Measurements from ENCODE around the gene NACC2. TPM values are rescaled to one million over a fixed set of nuclear protein-coding genes. Genes with fewer than 3 reads are reported as not detected.
"Not testable (repeated sequence)": the region's sequence is repeated elsewhere in the genome, so short reads cannot be mapped to it uniquely, and the experiment has no call there.

Gene NACC2
- total and polyA plus RNA-seq, 2 donors (not counting 3 experiments of a cell fraction or from before 2014, with no cell fraction given), result 15.8 to 27.1 TPM

DNA sequence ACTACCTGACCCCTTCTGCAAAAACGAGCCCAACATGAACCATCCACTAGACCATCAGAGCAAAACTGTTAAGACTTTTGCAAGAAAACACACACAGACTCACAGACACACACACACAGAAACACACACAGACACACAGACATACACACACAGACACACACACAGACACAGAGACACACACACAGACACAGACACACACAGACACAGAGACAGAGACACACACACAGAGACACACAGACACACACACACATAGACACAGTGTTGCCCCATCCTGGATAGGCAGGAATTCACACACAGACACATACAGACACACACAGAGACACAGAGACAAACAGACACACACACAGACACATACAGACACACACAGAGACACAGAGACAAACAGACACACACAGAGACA lies 52.5 kb downstream of the NACC2 start:
- TF ChIP-seq, protein P1, sequence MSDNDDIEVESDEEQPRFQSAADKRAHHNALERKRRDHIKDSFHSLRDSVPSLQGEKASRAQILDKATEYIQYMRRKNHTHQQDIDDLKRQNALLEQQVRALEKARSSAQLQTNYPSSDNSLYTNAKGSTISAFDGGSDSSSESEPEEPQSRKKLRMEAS (IDR thresholded peaks at IDR 0.05; ENCODE audit: insufficient read depth, insufficient read length), result no peak
- no peak for TF ChIP-seq POLR2A (IDR thresholded peaks at IDR 0.05; ENCODE audit: low read depth, low read length)
- no peak for TF ChIP-seq GATA2 (IDR thresholded peaks at IDR 0.05; ENCODE audit: insufficient read depth, insufficient read length, low read depth, low read length)
- no peak for TF ChIP-seq EZH2 (IDR thresholded peaks at IDR 0.05; ENCODE audit: borderline replicate concordance, low read depth, low read length, severe bottlenecking)
- TF ChIP-seq POLR2AphosphoS5 (IDR thresholded peaks at IDR 0.05; ENCODE audit: insufficient read depth, low read depth, low read length), result no peak
- no peak for TF ChIP-seq FOS (IDR thresholded peaks at IDR 0.05; ENCODE audit: borderline replicate concordance, insufficient read depth, low read length)
- Histone ChIP-seq H3K9ac (replicated peaks; ENCODE audit: extremely low read depth, insufficient read depth, low read length) (no peak overlapping the region), H3K4me3 (replicated peaks in 1 of 3; ENCODE audit: insufficient read depth in 1 of 3, low read depth in 1 of 3, low read length in 3 of 3) (no peak overlapping the region), H3K27ac (ENCODE audit: insufficient read depth, low read depth, low read length) (no peak overlapping the region), H3K36me3 (ENCODE audit: control insufficient read depth in 2 of 2, extremely low read depth in 1 of 2, insufficient read depth in 2 of 2, low read length in 2 of 2) (peaks cover 2 to 19% of the 10 kb centered on the region in 2 experiments), H2AFZ (ENCODE audit: low read depth, low read length) (no peak overlapping the region), H4K20me1 (replicated peaks; ENCODE audit: control insufficient read depth, extremely low read depth, insufficient read depth, low read length) (peaks cover 3% of the 10 kb centered on the region), H3K9me1 (replicated peaks; ENCODE audit: control insufficient read depth, extremely low read depth, insufficient read depth, low read length) (no peaks in the 10 kb centered on the region), H3K9me3 (replicated peaks; ENCODE audit: control insufficient read depth, insufficient read depth, low read length) (no peaks in the 10 kb centered on the region), H3K4me1 (ENCODE audit: control insufficient read depth, extremely low read depth, insufficient read depth, low read length) (no peaks in the 10 kb centered on the region), H3K79me2 (ENCODE audit: control insufficient read depth, insufficient read depth, low read length) (peaks cover 46% of the 10 kb centered on the region), H3K4me2 (ENCODE audit: insufficient read depth, low read length) (no peak overlapping the region), H3K27me3 (ENCODE audit: control insufficient read depth in 2 of 2, insufficient read depth in 2 of 2, low read length in 2 of 2) (no peaks in the 10 kb centered on the region)
- intact Hi-C loops (cut with micrococcal nuclease), result no loop called here
- peak; percentile 79 for FAIRE-seq
- ChIA-PET POLR2A (no interaction called here), CTCF (no interaction called here)
- no TSS peak for BruUV-seq (replicated peaks)
- DNase-seq (ENCODE audit: low read depth, low spot score), result no peak
- dilution Hi-C loops (cut with MboI; ENCODE audit: extremely low pct_ligation_motif_present, low sequenced_read_pairs), result no loop called here

DNA sequence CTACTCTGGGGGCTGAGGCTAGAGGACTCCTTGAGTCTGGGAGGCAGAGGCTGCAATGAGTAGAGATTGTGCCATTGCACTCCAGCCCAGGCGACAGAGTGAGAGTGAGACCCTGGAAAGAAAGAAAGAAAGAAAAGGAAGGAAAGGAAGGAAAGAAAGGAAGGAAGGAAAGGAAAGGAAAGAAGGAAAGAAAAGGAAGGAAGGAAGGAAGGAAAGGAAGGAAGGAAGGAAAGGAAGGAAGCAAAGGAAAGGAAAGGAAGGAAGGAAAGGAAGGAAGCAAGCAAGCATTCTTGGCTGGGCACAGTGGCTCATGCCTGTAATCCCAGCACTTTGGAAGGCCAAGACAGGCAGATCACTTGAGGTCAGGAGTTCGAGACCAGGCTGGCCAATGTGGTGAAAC lies 54.2 kb downstream of the NACC2 start:
- peaks cover 53% of the 10 kb centered on the region for H3K79me2 ChIP-seq (ENCODE audit: control insufficient read depth, insufficient read depth, low read length)
- H3K4me1 ChIP-seq (ENCODE audit: control insufficient read depth, extremely low read depth, insufficient read depth, low read length); H3K27ac ChIP-seq (ENCODE audit: insufficient read depth, low read depth, low read length); FAIRE-seq; H2AFZ ChIP-seq (ENCODE audit: low read depth, low read length); H3K36me3 ChIP-seq (ENCODE audit: control insufficient read depth in 2 of 2, extremely low read depth in 1 of 2, insufficient read depth in 2 of 2, low read length in 2 of 2); intact Hi-C loops (cut with micrococcal nuclease); H3K9ac ChIP-seq (replicated peaks; ENCODE audit: extremely low read depth, insufficient read depth, low read length); BruUV-seq (replicated peaks); H3K4me2 ChIP-seq (ENCODE audit: insufficient read depth, low read length); DNase-seq (ENCODE audit: low read depth, low spot score); H3K9me1 ChIP-seq (replicated peaks; ENCODE audit: control insufficient read depth, extremely low read depth, insufficient read depth, low read length); H4K20me1 ChIP-seq (replicated peaks; ENCODE audit: control insufficient read depth, extremely low read depth, insufficient read depth, low read length); dilution Hi-C loops (cut with MboI; ENCODE audit: extremely low pct_ligation_motif_present, low sequenced_read_pairs); H3K27me3 ChIP-seq (ENCODE audit: control insufficient read depth in 2 of 2, insufficient read depth in 2 of 2, low read length in 2 of 2); H3K9me3 ChIP-seq (replicated peaks; ENCODE audit: control insufficient read depth, insufficient read depth, low read length); H3K4me3 ChIP-seq (replicated peaks in 1 of 3; ENCODE audit: insufficient read depth in 1 of 3, low read depth in 1 of 3, low read length in 3 of 3); CTCF ChIA-PET; POLR2A ChIA-PET: not testable (repeated sequence)
